DND-41 (cell line): Measurements from ENCODE around the gene SLC13A2.

Source experiments
- EZH2 ChIP-seq: IDR thresholded peaks from 3 replicates; pipeline ENCODE4 v1.6.1; 2012; ENCODE audit warnings: borderline replicate concordance, low read depth, mild to moderate bottlenecking, moderate library complexity, low read length, inconsistent platforms; ENCODE audit not compliant: severe bottlenecking
- TF ChIP-seq, protein P1 (sequence below): IDR thresholded peaks from 2 replicates; pipeline ENCODE4 v1.5.1; 2012; ENCODE audit warnings: borderline replicate concordance, low read length, moderate library complexity, mild to moderate bottlenecking; ENCODE audit not compliant: poor library complexity, severe bottlenecking; ENCODE audit errors: extremely low read depth

DNA sequence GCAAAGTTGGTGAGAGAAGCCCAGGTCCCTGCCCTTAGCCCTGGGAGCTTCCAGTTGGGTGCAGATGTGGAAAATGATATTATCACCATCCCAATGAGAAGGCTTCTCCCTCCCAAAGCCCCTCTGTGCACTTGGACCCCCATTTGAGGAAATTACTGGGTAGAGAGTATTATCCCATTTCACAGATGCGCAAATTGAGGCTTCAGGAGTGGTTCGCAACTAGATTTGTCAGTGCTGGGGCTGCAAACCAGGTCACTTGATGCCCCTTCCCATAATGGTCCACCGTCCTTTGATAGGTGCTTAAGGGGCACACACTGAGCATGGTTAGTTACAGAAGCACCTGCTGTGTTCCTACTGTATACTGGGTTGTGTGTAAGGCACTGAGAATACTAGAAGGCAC is 18.4 kb downstream of the SLC13A2 start:
- TF ChIP-seq, protein P1, sequence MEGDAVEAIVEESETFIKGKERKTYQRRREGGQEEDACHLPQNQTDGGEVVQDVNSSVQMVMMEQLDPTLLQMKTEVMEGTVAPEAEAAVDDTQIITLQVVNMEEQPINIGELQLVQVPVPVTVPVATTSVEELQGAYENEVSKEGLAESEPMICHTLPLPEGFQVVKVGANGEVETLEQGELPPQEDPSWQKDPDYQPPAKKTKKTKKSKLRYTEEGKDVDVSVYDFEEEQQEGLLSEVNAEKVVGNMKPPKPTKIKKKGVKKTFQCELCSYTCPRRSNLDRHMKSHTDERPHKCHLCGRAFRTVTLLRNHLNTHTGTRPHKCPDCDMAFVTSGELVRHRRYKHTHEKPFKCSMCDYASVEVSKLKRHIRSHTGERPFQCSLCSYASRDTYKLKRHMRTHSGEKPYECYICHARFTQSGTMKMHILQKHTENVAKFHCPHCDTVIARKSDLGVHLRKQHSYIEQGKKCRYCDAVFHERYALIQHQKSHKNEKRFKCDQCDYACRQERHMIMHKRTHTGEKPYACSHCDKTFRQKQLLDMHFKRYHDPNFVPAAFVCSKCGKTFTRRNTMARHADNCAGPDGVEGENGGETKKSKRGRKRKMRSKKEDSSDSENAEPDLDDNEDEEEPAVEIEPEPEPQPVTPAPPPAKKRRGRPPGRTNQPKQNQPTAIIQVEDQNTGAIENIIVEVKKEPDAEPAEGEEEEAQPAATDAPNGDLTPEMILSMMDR = no peak
- TF ChIP-seq EZH2 = no peak
